Measurements from ENCODE around the gene CTR9.

CTR9 gene

GRCh38 chr11:10758957-10759356 lies 7.9 kb downstream of the CTR9 start:
- Histone ChIP-seq H2AFZ (ENCODE audit: low read depth, low read length) (no peak overlapping the region), H3K27ac (ENCODE audit: low read length, poor library complexity, severe bottlenecking) (no peak overlapping the region), H3K4me3 (ENCODE audit: insufficient read depth in 1 of 2, low read depth in 1 of 2, low read length in 2 of 2) (no peak overlapping the region), H3K79me1 (replicated peaks; ENCODE audit: low read length, poor library complexity, severe bottlenecking) (peaks cover 10% of the 10 kb centered on the region), H3K4me1 (ENCODE audit: control insufficient read depth, insufficient read depth, low read depth, low read length) (peaks cover 3% of the 10 kb centered on the region), H3K23ac (ENCODE audit: low read length in 2 of 2) (no peak overlapping the region), H2BK120ac (ENCODE audit: low read depth, low read length) (no peak overlapping the region), H4K91ac (ENCODE audit: low read length) (no peak overlapping the region), H3K14ac (ENCODE audit: low read length in 2 of 2) (no peak overlapping the region), H4K8ac (ENCODE audit: low read length) (no peak overlapping the region), H3K36me3 (ENCODE audit: control insufficient read depth in 1 of 2, insufficient read depth in 2 of 2, low read depth in 1 of 2, low read length in 2 of 2) (peaks cover 13 to 94% of the 10 kb centered on the region in 2 experiments), H3K18ac (ENCODE audit: low read depth in 1 of 2, low read length in 2 of 2) (no peak overlapping the region), H2BK5ac (ENCODE audit: low read depth, low read length, poor library complexity, severe bottlenecking) (no peak overlapping the region), H3K4ac (ENCODE audit: low read depth in 1 of 2, low read length in 2 of 2) (no peak overlapping the region), H3K27me3 (ENCODE audit: control insufficient read depth in 1 of 2, insufficient read depth in 1 of 2, low read length in 2 of 2) (no peaks in the 10 kb centered on the region), H2BK15ac (ENCODE audit: low read depth, poor library complexity, severe bottlenecking) (no peak overlapping the region), H3K9ac (ENCODE audit: low read length) (no peak overlapping the region), H2AK5ac (ENCODE audit: low read length, severe bottlenecking) (no peak overlapping the region), H3K9me3 (ENCODE audit: control insufficient read depth, low read length) (no peaks in the 10 kb centered on the region), H2BK12ac (ENCODE audit: low read length in 2 of 2) (no peak overlapping the region), H3K4me2 (ENCODE audit: low read length, poor library complexity, severe bottlenecking) (no peak overlapping the region)
- 100% methylated on average over 1 of the region's 1 CpG for WGBS
- no peak for DNase-seq

GRCh38 chr11:10761085-10761698 lies 10.1 kb downstream of the CTR9 start:
- H3K9me3 ChIP-seq (ENCODE audit: control insufficient read depth, low read length), result no peaks in the 10 kb centered on the region
- H4K8ac ChIP-seq (ENCODE audit: low read length), result no peak overlapping the region
- no peak for DNase-seq
- no peak overlapping the region for H2AFZ ChIP-seq (ENCODE audit: low read depth, low read length)
- H2BK15ac ChIP-seq (ENCODE audit: low read depth, poor library complexity, severe bottlenecking), result no peak overlapping the region
- no peak overlapping the region for H4K91ac ChIP-seq (ENCODE audit: low read length)
- H3K79me1 ChIP-seq (replicated peaks; ENCODE audit: low read length, poor library complexity, severe bottlenecking), result peaks cover 13% of the 10 kb centered on the region
- H3K18ac ChIP-seq (ENCODE audit: low read depth in 1 of 2, low read length in 2 of 2), result no peak overlapping the region
- H3K4me3 ChIP-seq (ENCODE audit: insufficient read depth in 1 of 2, low read depth in 1 of 2, low read length in 2 of 2), result no peak overlapping the region
- no peak overlapping the region for H3K27ac ChIP-seq (ENCODE audit: low read length, poor library complexity, severe bottlenecking)
- no peak overlapping the region for H2BK5ac ChIP-seq (ENCODE audit: low read depth, low read length, poor library complexity, severe bottlenecking)
- H2AK5ac ChIP-seq (ENCODE audit: low read length, severe bottlenecking), result no peak overlapping the region
- H3K14ac ChIP-seq (ENCODE audit: low read length in 2 of 2), result no peak overlapping the region
- H3K36me3 ChIP-seq (ENCODE audit: control insufficient read depth in 1 of 2, insufficient read depth in 2 of 2, low read depth in 1 of 2, low read length in 2 of 2), result peaks cover 17 to 83% of the 10 kb centered on the region in 2 experiments
- H3K27me3 ChIP-seq (ENCODE audit: control insufficient read depth in 1 of 2, insufficient read depth in 1 of 2, low read length in 2 of 2), result no peaks in the 10 kb centered on the region
- H2BK12ac ChIP-seq (ENCODE audit: low read length in 2 of 2), result no peak overlapping the region
- 100% methylated on average over 2 of the region's 6 CpGs for WGBS
- no peak overlapping the region for H2BK120ac ChIP-seq (ENCODE audit: low read depth, low read length)
- no peak overlapping the region for H3K23ac ChIP-seq (ENCODE audit: low read length in 2 of 2)
- H3K4ac ChIP-seq (ENCODE audit: low read depth in 1 of 2, low read length in 2 of 2), result no peak overlapping the region
- no peak overlapping the region for H3K9ac ChIP-seq (ENCODE audit: low read length)
- H3K4me2 ChIP-seq (ENCODE audit: low read length, poor library complexity, severe bottlenecking), result no peak overlapping the region
- peaks cover 3% of the 10 kb centered on the region for H3K4me1 ChIP-seq (ENCODE audit: control insufficient read depth, insufficient read depth, low read depth, low read length)

- Histone ChIP-seq H2BK12ac (ENCODE audit: low read length in 2 of 2) (no peak overlapping the region), H3K18ac (ENCODE audit: low read depth in 1 of 2, low read length in 2 of 2) (no peak overlapping the region), H4K8ac (ENCODE audit: low read length) (no peak overlapping the region), H3K27ac (ENCODE audit: low read length, poor library complexity, severe bottlenecking) (no peak overlapping the region), H3K9ac (ENCODE audit: low read length) (no peak overlapping the region), H2AK5ac (ENCODE audit: low read length, severe bottlenecking) (no peak overlapping the region), H3K4me1 (ENCODE audit: control insufficient read depth, insufficient read depth, low read depth, low read length) (peaks cover 3% of the 10 kb centered on the region), H2BK120ac (ENCODE audit: low read depth, low read length) (no peak overlapping the region), H3K14ac (ENCODE audit: low read length in 2 of 2) (no peak overlapping the region), H3K23ac (ENCODE audit: low read length in 2 of 2) (no peak overlapping the region), H3K4ac (ENCODE audit: low read depth in 1 of 2, low read length in 2 of 2) (no peak overlapping the region), H3K79me1 (replicated peaks; ENCODE audit: low read length, poor library complexity, severe bottlenecking) (peaks cover 11% of the 10 kb centered on the region), H4K91ac (ENCODE audit: low read length) (no peak overlapping the region), H3K4me2 (ENCODE audit: low read length, poor library complexity, severe bottlenecking) (no peak overlapping the region), H3K9me3 (ENCODE audit: control insufficient read depth, low read length) (no peaks in the 10 kb centered on the region), H2BK5ac (ENCODE audit: low read depth, low read length, poor library complexity, severe bottlenecking) (no peak overlapping the region), H2BK15ac (ENCODE audit: low read depth, poor library complexity, severe bottlenecking) (no peak overlapping the region), H2AFZ (ENCODE audit: low read depth, low read length) (no peak overlapping the region), H3K4me3 (ENCODE audit: insufficient read depth in 1 of 2, low read depth in 1 of 2, low read length in 2 of 2) (no peak overlapping the region), H3K36me3 (ENCODE audit: control insufficient read depth in 1 of 2, insufficient read depth in 2 of 2, low read depth in 1 of 2, low read length in 2 of 2) (peaks cover 13 to 73% of the 10 kb centered on the region in 2 experiments), H3K27me3 (ENCODE audit: control insufficient read depth in 1 of 2, insufficient read depth in 1 of 2, low read length in 2 of 2) (no peaks in the 10 kb centered on the region)
- DNase-seq, result no peak
Observed at GRCh38 chr11:10762185-10762584, 11.1 kb downstream of the CTR9 start.

DNA sequence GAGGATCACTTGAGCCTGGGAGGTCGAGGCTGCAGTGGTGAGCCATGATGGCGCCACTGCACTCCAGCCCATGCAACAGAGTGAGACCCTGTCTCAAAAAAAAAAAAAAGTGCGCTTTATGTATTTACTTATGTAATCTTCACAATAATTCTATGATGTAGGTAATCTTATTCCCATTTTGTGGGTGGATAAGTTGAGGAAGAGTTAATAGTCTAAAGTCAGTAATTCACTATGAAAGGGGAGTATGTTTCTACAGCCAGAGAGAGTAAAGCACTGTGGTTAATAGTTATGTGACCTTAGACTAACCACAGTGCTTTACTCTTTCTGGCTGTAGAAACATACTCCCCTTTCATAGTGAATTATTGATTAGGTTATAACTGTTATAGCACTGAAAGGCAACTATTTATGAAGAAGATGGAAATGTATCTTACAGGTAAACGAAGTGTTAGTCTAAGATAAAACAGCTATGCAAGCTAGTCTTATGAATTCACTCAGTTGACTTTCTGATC lies 11.9 kb downstream of the CTR9 start:
- H3K23ac ChIP-seq (ENCODE audit: low read length in 2 of 2), result no peak overlapping the region
- H2BK12ac ChIP-seq (ENCODE audit: low read length in 2 of 2), result no peak overlapping the region
- no peak overlapping the region for H3K4me2 ChIP-seq (ENCODE audit: low read length, poor library complexity, severe bottlenecking)
- H3K9ac ChIP-seq (ENCODE audit: low read length), result no peak overlapping the region
- H3K18ac ChIP-seq (ENCODE audit: low read depth in 1 of 2, low read length in 2 of 2), result no peak overlapping the region
- no peak overlapping the region for H3K14ac ChIP-seq (ENCODE audit: low read length in 2 of 2)
- no peak overlapping the region for H4K91ac ChIP-seq (ENCODE audit: low read length)
- H2AK5ac ChIP-seq (ENCODE audit: low read length, severe bottlenecking), result no peak overlapping the region
- no peak overlapping the region for H3K4ac ChIP-seq (ENCODE audit: low read depth in 1 of 2, low read length in 2 of 2)
- peaks cover 8% of the 10 kb centered on the region for H3K79me1 ChIP-seq (replicated peaks; ENCODE audit: low read length, poor library complexity, severe bottlenecking)
- H3K9me3 ChIP-seq (ENCODE audit: control insufficient read depth, low read length), result no peaks in the 10 kb centered on the region
- WGBS, result 95% methylated on average over 2 of the region's 4 CpGs
- H3K4me1 ChIP-seq (ENCODE audit: control insufficient read depth, insufficient read depth, low read depth, low read length), result peaks cover 3% of the 10 kb centered on the region
- no peak for DNase-seq
- H2BK15ac ChIP-seq (ENCODE audit: low read depth, poor library complexity, severe bottlenecking), result no peak overlapping the region
- H2AFZ ChIP-seq (ENCODE audit: low read depth, low read length), result no peak overlapping the region
- no peaks in the 10 kb centered on the region for H3K27me3 ChIP-seq (ENCODE audit: control insufficient read depth in 1 of 2, insufficient read depth in 1 of 2, low read length in 2 of 2)
- no peak overlapping the region for H2BK5ac ChIP-seq (ENCODE audit: low read depth, low read length, poor library complexity, severe bottlenecking)
- H3K27ac ChIP-seq (ENCODE audit: low read length, poor library complexity, severe bottlenecking), result no peak overlapping the region
- no peak overlapping the region for H2BK120ac ChIP-seq (ENCODE audit: low read depth, low read length)
- H3K36me3 ChIP-seq (ENCODE audit: control insufficient read depth in 1 of 2, insufficient read depth in 2 of 2, low read depth in 1 of 2, low read length in 2 of 2), result peaks cover 12 to 65% of the 10 kb centered on the region in 2 experiments
- H4K8ac ChIP-seq (ENCODE audit: low read length), result no peak overlapping the region
- H3K4me3 ChIP-seq (ENCODE audit: insufficient read depth in 1 of 2, low read depth in 1 of 2, low read length in 2 of 2), result no peak overlapping the region

All from mesenchymal stem cell (in vitro differentiated cells and primary cell).